AG10803 (cell line): ENCODE data around the gene N4BP2.

Experiments
- DNase-seq: peaks from one replicate; pipeline ENCODE4 v3.0.0; 2010; ENCODE audit warnings: low read depth
- H3K4me3 ChIP-seq: 2 replicates; pipeline ENCODE4 v1.5.1; 2011; ENCODE audit warnings: mild to moderate bottlenecking, low read length, control low read depth
- CTCF ChIP-seq: conservative IDR thresholded peaks from 2 replicates; pipeline ENCODE4 v1.5.1; 2011; ENCODE audit warnings: mild to moderate bottlenecking, low read length, control low read depth, inconsistent platforms

The N4BP2 gene

DNA sequence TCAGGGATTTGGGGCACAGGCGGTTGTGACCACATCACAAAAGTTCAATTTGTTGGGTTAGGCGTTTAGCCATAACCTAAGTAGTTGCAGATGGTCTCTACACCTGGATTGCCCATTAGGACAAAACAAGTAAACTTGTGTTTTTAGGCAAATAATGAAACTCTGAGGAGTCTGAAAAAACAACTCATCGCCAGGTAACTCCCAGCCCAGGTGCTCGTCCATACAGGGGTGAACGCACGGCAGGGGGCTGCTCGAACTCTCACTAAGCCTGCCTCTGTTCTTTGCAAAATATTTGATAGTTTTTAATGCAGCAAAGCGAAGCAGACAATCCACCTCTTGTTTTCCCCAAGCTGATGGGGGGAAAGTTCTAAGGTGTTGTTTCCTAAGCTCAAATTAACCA, 139.6 kb downstream of the N4BP2 start:
- TF ChIP-seq CTCF: no peak
- H3K4me3 ChIP-seq: no peak overlapping the region
- DNase-seq: no peak

GRCh38 chr4:40196724-40197281, 140.2 kb downstream of the N4BP2 start, which contains the start of gene RHOH:
RHOH (plus strand) TSS chr4:40197031; CDS start chr4:40243387, 46,356 bp downstream.
- no peak within 1 kb of the TSS for H3K4me3 ChIP-seq
- no peak for DNase-seq
- TF ChIP-seq CTCF: no peak

- TF ChIP-seq CTCF: no peak
- DNase-seq: no peak
- H3K4me3 ChIP-seq: no peak overlapping the region
Measured at GRCh38 chr4:40197879-40198689, 141.4 kb downstream of the N4BP2 start.

GRCh38 chr4:40199179-40199670, 142.6 kb downstream of the N4BP2 start:
- no peak overlapping the region for H3K4me3 ChIP-seq
- no peak for TF ChIP-seq CTCF
- DNase-seq: no peak

GRCh38 chr4:40199999-40200874, 143.6 kb downstream of the N4BP2 start:
- TF ChIP-seq CTCF: no peak
- no peak overlapping the region for H3K4me3 ChIP-seq
- DNase-seq: peak; percentile 32

GRCh38 chr4:40200875-40201801, 144.5 kb downstream of the N4BP2 start:
- H3K4me3 ChIP-seq: no peak overlapping the region

More at GRCh38 chr4:40200875-40201801, 144.5 kb downstream of the N4BP2 start:
- DNase-seq: no peak
- TF ChIP-seq CTCF: no peak
